Measurements from ENCODE around the gene CALB2.
"Not testable (repeated sequence)": the region's sequence is repeated elsewhere in the genome, so short reads cannot be mapped to it uniquely, and the experiment has no call there.

CALB2 gene

DNA sequence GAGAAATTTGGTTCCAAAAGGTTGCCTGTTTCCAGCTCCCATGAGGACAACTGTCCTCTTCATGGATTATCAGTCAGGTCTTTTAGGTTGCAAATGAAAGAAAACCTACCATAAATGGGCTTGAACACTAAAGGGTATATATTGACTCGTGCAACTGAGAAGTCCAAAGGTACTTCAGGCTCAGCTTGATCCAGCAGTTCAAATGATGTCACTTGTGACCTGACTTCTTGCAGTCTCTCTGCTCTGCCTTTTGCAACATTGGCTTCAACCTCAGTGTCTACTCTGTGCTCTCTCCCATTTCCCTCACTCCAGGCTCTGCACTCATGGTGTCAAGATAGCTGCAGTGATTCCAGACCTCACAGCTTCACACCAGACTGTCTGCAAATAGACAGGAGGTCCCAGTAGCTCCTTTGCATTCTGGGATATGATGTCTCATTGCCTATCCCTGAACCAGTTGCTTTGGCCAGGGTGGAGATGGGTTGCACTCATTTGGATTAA, 5.5 kb upstream of the CALB2 start:
- no peak for DNase-seq

DNA sequence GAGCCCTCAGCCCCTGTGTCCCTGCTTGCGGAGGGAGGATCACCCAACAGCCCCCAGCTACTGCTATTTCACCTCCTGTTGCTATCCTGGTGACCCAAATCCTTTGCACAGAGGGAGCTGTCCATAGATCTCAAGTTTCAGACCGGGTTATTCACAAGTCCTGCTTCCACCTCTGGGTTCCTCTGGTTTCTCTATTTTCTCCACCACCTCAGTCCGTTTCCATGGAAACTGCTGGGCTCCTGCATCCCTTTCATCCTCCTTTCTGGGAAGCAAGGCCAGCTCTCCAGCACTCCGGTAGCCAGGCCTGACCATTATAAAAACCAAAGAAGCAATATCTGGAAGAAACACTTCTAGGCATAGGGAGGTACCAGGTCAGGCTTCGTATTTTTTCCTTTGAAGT, 4.8 kb upstream of the CALB2 start:
- DNase-seq: no peak

DNA sequence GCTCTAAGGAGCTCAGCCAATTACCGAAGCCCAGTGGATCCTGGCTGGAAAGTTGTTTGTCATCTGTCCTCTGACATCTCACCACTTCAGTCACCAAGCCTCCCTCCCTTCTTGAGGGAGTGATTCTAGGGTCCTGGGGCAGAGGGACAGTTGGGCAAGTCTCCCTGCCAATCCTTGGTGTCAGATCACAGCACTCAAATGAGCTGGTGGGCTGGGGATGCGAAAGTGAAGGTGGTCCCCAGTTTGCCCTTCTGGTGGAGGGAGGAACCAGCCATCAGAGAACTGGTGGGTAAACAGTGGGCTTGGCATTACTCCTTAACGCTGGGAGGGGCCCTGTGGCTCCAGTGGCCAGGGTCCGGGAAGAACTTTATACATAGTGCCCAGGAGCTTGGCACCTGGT, 4.4 kb upstream of the CALB2 start:
- DNase-seq: no peak

DNA sequence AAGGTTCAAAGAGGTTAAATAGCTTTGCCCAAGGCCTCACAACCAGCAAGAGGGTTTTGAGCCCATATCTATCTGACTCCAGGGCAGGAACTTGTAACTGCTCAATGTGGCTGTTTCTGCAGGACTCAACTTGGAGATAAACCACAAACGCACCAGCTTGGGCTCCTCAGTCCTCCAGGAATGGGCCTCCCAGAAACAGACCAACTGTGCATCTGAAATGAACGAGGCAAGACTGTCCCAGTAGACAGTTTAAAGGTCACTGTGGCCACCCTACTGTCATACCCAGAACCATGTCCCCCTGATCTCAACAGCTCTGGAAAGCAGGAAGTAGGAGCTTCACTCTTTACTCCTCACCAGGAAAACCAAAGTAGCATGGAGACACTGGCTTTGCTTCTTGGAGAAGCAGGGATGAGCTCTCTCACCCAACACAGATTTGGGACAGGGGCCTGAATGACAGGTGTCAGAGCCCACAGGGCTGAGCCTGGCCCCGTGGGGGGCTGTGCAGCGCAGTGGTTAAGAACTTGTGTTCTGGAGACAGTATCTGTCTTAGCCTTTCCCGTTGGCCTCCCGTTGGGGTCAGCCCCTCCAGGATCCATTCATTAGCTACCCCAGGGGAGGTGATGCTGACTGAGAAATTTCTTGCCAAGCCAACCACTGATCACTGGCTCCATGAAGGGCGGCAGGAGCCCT, 2.3 kb upstream of the CALB2 start:
- DNase-seq: no peak

DNA sequence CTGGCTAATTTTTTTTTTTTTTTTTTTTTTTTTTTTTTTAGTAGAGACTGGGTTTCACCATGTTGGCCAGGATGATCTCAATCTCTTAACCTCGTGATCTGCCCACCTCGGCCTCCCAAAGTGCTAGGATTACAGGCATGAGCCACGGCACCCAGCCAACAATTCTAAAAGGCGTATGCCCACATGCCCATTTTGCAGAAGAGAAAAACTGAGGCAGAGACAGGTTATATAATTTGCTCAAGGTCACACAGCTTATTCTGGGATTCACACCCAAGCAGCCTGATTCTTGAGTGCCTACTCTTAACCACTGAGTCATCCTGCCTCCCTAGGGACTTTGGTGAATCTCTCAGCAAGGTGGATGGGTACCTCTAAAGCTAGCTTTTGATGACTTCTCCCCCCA, 1.6 kb upstream of the CALB2 start:
- DNase-seq: not testable (repeated sequence)

DNA sequence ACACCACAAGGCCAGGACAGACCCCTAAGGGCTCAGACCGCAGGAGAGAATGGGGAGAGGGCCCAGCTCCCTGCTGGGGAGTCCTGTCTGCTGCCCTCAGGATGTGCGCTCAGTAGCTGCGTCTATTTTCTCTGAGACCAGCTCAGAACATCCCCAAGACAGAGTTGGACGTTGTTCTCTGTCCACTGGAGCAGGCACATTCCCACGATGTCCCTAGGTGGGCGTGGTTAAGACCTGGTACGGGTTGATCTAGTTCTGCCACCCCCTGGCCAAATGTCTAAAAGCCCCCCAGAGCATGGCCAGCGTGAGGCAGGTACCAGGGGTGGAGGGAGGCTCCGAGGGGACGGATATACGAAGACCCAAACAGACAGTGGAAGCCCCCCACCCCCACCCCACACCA, 842 bp upstream of the CALB2 start:
- DNase-seq: no peak

DNA sequence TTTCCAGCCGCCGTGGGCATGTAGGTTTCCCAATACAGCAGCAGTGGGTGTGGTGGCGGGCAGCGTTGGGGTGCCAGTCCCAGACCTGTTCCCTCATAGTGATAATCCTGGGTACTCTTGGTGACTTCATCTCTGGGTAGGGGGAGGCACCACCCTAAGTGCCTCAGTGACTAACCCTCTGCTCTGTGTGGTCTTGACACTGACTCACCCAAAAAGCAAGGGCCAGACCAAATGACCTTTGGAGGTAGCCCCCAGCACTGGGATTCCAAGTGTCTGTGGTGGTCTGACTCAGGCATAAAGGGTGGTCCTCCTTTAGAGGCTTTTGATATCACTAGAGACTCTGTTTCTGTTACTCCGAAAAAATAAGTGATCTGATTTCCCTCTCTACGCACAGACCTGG, 908 bp downstream of the CALB2 start:
- DNase-seq: no peak

DNA sequence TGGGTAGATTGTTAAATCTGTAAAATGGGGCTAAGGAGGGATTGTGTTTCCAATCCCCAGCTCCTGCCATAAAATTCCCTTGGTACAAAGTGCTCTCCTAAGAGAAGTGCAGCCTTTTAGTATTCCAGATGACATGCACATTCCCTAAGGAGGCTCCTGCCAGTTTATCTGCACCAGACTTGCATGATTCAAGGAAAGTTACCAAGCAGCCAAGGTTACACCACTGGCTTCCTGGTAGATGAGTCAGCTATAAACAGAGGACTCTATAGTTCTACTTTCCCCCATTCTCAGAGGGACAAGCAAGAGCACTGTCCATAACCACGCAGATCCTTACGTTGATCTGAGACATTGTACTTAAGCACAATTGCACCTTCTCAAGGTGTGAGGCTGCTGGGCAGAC, 1.9 kb downstream of the CALB2 start:
- no peak for DNase-seq

DNA sequence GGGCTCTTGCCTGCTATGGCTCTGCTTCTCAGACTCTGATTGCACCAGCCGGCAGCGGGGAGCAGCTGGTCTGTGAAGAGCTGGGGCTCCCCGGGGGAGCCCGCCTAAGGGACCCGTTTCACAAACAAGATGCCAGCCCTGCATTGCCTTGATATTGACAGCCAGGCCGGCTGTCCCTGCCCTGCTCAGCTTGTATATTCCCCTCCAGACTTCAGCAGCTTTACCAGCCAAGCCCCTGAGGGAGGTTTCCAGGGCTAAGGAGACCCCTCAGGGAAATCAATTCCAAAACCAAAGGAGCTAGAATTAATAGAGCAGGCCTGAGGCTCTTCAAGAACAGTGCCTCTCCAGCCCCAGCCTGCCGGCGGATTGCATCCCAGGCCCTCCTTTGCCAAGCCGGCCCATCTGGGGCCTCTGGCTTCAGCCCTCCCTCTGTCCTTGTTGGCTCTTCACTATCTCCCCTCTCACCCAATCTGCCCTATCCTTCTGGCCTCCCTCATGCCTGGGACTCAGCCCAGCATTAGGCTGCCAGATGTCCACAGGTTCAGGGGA, 5.7 kb downstream of the CALB2 start:
- no peak for DNase-seq

DNA sequence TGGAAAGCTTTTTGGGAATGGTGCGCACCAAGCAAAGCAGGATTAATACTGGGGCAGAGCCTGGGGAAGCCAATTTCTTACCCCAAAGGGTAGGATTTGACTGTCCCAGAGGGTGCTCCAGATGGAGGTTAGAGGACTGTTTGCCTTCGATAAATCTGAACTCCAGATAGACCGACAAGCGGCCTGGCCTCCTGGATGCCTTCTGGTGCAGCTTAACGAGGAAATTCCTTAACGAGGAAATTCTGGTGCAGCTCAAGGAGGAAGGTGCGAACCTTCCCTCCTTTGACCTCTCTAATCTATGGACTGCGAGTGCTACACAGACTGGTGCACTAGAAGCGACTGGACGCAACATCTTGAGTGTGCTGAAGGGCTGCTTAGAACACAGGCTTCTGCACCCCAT, 6.5 kb downstream of the CALB2 start:
- DNase-seq: no peak

DNA sequence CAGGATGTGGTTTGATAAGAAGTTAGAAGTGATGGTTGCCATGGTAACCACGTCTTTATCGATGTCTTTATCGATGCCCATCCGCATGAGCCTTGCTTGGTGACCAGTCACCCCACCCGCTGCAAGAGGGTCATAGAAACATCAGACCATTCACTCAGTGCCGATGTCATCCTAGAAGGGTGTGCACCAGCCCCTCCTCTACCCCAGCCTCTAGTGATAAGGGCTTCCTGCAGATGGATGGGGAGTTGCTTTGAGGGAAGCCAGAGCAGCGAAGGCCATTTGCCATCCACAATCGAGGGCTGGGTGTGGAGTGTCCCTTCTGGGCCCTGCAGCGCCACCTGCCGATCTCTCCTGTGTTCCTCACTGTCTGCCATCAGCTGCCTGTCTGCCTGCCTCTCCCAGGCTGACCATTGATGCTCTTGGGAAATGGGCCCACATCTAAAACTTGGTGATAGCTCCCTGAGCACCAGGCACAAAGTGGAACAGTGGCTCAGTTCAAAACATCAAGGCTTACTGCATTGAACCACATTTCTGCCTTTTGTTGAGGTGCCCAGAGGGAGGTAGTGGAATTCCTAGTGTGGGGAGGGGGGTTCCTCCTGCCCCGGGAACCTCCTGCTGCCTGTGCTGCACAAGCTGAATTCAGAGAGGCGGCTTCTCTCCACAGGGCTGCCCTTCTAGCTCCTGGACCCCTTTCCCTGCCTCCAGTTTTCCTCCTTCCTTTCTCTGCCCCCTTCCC, 8.9 kb downstream of the CALB2 start:
- DNase-seq: peak; percentile 5 to 38

DNA sequence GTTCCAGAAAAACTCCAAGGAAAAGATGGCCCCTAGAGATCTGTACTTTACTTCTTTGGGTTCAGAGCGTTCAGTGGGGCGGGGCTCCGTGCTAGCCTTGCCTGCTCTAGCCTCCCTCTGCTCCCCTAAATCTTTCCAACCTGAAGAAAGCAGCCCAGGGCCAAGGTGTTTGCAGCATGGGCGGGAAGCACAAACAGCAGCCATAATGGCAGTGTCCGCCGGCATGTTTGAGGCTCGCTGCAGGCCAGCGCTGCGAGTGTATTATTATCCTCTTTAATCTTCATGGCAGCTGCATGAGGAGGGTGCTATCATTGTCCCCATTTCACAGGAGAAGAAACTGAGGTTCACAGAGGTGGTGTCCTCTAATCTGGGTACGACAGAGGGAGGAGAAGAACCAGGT, 10.4 kb downstream of the CALB2 start:
- DNase-seq: no peak

DNA sequence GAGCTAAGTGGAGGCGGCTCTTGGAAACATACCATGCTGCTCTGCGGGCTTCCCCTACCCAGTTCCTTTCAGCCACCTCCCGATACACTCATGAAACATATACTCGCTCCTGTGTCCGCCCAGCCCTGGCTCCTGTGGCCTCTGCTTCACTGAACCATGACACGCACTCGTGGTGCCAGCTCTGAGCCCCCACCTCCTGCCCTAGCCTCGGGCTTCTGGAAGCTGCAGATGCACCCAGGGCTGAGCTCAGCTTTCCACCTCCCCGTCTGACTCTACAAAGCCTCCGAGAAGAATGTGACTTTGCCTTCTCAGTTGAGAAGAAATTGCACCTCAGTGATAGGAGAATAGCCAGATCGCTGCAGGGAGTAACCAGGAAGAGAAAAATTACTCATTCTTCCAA, 11.0 kb downstream of the CALB2 start:
- no peak for DNase-seq

DNA sequence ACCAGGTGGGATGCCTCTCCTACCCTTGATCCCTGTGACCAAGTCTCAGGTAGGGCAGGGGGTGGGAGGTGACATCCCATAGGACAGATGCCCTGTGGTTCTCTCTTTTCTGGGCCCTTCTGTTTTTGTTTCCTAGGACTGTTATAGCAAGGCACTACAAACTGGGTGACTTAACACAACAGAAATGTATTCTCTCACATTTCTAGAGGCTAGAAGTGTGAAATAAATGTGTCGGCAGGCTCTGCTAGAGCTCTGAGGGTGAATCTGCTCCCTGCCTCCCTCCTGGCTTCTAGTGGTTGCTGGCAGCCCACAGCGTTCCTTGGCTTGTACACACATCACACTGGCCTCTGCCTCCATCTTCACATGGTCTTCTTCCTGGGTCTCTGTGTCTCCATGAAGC, 12.7 kb downstream of the CALB2 start:
- DNase-seq: no peak

DNA sequence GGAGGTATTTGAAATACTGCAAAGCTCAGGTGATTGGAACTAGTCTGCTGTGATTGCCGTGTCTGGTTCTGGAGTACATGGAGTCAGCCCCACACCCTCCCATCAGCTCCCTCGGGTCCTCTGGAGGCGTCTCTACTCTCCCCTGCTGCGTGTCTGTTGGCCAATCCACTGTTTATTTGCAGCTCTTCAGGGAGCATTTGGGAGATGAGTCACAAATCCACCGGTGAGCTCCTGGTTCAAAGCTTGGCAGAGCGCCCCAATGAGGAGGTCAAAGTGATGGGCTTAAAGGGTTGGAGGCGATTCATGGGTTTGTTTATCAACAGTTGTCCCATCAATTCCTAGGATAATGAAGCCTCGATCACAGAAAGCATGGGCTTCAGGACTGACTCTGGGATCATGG, 14.6 kb downstream of the CALB2 start:
- no peak for DNase-seq

DNA sequence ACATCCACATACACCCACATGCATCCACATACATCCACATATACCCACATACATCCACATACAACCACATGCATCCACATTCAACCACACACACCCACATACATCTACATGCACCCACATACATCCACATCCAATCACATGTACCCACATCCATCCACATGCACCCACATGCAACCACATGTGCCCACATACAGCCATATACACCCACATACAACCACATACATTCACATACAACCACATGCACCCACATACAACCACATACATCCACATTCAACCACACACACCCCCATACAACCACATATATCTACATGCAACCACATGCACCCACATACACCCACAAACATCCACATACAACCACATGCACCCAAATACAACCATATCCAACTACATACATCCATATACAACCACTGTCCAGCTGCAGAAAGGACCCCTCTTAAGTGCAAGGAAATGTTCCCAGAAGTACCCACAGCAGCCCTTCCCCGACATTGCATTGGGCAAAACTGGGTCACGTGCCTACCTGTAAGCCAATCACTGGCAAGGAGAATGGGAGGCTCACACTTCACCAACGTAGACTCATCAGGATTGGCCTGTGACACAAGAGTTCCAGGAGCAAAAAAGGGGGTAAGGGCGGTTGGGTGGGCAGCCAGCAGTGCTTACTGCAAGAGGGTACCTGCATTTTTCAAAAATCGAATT, 18.1 kb downstream of the CALB2 start:
- DNase-seq: no peak

DNA sequence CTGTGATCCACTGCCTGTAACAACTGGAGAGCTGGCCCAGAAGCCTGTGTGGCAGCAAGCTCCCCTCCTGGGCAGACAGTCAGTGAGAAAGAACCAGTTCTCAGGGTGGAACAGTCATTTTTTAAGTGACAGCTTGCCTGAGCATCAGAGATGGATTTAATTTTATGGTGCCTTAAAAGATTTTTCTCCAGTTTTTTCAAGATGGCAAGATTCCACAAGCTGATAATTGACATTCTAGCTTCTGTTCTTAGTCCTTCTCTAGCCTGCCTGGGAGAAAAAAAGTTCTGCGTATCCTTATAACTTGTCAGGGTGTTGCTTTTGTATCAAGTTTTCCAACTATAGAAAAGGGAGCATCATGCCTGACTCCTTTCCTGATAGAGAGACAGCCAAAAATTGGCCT, 21.2 kb downstream of the CALB2 start:
- no peak for DNase-seq

DNA sequence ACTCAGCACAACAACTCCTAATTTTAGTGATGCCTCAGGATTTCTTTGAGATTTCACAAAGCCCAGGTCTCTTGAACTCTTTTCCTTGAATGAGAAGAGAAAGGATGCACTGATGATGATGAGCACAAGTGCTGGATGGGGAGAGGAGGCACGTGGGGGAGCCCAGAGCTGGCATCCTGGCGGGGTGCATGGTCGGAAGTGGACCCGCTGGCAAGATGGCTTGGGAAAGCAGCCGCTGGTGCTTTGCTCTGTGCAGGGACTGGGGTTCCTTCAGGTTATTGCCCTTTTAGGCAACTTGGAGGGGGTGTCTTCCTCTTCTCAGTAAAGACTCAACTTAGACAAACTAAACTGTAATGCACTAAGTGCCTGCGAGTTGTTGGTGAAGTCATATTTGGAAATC, 22.3 kb downstream of the CALB2 start:
- no peak for DNase-seq

DNA sequence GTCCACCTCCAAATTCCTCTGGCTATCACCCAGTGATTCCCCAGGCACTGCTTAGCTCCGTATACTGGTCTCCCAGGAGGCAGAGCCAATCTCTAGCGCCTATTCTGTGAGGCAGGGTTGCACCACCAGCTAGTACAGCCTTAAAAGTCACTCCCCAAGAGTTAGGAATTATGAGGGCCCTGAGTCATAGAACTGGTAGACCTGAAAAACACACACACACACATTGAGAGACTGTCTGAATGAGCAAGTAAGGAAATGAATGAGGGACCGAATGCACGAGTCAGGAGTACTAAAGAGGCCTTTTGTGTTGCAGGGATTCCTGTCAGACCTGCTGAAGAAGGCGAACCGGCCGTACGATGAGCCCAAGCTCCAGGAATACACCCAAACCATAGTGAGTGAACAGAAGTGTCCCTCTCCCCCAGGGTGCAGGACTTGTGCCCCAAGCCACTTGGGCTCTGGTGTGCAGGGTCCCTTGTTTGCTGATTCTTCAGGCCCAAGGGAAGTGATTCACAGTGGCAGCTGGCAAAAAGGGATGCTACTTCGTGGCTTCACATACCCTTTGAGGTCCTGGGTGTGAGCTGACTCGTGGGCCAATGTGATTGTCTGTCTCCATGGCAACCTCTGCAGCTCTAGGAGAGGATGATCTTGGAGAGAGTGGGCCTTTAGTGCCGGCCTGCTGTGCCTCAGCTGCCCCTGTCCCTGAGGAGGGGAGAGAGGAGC, 24.7 kb downstream of the CALB2 start:
- no peak for DNase-seq

DNA sequence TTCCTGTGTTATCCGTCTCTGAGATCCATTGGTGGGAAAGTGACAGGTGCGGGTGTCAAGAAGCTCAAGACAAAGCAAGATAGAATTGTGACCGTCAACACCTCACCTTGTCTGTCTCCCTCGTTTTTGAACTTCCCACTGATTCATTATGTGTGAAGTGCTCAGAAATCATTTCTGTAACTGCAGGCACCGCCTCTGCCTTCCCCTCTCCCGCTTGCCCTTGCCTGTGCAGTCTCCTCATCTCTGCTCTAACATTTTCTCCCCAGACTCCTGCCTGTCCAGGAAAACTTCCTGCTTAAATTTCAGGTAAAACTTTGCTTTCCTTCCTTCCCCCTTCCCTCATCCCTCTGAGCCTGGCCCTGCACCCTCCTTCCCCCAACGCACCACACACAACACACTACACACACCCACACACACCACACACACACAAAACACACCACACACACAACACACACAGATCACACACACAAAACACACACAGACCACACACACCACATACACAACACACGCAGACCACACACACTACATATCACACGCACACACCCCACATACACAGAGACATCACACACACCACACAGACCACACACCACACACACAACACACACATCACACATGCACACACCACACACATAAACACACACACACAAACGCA, 25.7 kb downstream of the CALB2 start:
- DNase-seq: no peak

DNA sequence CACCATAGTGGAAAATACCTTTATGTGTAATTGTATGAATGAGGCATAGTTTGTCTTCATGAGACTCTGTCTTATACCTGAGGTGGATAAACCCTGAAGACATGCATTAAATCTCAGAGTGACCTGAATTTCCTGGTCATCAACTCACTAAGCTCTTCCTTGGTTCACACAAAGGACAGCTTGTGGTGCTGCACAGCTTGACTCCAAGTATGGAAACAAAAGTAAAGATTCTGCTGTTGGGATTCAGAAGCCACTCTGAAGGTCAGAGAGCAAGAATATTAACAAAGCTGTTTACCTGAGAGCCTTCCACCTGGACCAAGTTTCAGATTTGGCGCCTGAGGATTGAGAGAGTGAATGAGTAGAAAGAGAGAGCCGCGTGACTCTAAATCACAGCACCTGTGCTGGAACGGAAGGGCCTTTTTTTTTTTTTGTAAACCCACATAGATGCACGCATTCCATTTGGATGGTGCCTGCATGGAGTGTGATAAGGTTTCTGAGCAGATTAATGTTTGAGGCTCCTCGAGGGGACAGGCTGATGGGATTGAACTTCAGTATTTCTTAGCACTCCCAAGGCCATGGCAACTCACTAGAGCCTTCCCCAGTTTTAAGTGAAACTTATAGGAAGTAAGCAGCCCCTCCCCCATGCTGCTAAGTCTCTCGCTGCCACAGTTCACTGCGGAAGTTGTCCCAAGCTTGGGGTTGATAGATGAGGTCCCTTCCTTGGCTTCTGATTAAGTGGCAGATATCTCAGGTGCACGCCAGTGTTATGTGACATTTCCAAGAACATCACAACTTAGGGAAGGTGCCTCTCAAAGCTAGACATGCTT, 28.7 kb downstream of the CALB2 start:
- no peak for DNase-seq

DNA sequence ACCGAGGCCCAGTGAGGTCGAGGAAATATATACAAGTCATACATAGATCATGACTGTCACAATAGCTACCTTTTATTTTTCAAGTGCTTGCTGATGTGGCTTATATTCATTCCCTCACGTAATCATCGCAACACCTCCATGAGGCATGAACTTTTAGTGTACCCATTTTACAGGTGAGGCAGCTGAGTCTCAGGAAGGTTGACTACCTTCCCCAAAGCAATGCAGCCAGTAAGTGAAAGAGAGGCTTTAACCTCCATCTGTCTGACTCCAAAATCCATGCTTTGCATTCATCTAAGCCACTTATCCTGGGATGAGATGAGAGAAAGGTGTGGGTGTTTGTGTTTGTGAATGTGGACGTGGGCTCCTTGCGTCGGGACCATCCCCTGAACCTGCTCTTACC, 30.8 kb downstream of the CALB2 start:
- DNase-seq: no peak
